Measurements from ENCODE around the gene LAPTM5. TPM values are rescaled to one million over a fixed set of nuclear protein-coding genes. Genes with fewer than 3 reads are reported as not detected.

The LAPTM5 gene
- total RNA-seq, 1 experiment from 2014 or later = not detected

DNA sequence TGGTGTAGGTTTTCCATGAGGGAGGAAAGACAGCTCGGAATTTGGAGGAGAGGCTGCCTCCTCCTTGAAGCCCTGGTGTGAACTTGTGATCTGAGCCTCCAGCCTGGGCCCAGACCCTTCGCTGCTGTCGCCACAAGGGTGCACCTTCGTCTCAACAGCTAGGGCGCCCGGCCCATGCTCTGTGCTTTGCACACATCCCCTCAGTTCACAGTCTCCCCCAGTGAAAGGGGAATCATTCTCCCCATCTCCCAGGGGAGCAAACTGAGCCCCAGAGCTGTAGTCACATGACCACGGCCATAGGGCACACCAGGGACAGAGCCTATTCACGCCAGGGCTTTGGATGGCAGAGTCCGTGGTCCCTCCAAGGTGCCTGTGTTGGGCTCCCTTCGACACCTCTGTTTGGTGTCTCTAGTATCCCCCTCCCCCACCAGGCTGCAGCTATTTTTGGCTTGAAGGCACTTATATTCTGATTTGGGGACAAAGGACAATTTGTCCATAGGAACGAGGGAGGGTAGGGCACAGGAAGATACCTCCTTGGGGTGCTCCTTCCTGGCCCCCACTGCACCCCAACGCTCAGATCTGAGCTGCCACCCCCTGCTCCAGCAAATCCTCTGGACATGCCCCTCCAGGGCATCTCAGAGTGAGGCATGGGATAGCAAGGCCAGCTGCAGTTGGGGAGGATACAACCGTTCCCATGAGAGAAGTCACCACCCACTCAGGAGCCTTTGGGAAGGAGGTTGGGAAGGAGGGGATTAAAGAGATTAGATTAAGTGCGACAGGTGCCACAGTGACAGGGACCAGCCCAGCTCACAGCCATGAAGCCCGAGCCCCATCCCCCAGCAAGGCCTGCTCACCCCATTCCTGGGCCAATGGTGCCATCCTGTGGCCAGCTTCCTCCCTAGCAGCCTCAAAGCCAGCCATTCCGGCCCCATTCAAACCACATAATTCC is 49.9 kb downstream of the LAPTM5 start:
- CTCF ChIA-PET = interaction anchor here (0.6 to 1.6 kb wide), 9 partner anchors 138 to 1827 kb away, joined by 3 to 7 read pairs (median 4); no protein-coding TSS in a partner anchor
- intact Hi-C loops (cut with micrococcal nuclease; ENCODE audit: unreplicated experiment) = loop anchor here (5.0 to 10.0 kb wide), 3 partner anchors 603 to 1203 kb away; no protein-coding TSS in a partner anchor
- H3K9me3 Mint-ChIP-seq (ENCODE audit: low read depth, unreplicated experiment) = no peaks in the 10 kb centered on the region
- no peak overlapping the region for H3K4me3 Mint-ChIP-seq (ENCODE audit: low read depth, unreplicated experiment)
- TF ChIP-seq, protein P1, sequence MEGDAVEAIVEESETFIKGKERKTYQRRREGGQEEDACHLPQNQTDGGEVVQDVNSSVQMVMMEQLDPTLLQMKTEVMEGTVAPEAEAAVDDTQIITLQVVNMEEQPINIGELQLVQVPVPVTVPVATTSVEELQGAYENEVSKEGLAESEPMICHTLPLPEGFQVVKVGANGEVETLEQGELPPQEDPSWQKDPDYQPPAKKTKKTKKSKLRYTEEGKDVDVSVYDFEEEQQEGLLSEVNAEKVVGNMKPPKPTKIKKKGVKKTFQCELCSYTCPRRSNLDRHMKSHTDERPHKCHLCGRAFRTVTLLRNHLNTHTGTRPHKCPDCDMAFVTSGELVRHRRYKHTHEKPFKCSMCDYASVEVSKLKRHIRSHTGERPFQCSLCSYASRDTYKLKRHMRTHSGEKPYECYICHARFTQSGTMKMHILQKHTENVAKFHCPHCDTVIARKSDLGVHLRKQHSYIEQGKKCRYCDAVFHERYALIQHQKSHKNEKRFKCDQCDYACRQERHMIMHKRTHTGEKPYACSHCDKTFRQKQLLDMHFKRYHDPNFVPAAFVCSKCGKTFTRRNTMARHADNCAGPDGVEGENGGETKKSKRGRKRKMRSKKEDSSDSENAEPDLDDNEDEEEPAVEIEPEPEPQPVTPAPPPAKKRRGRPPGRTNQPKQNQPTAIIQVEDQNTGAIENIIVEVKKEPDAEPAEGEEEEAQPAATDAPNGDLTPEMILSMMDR (IDR thresholded peaks at IDR 0.05; ENCODE audit: unreplicated experiment) = peak; percentile 94
- no peaks in the 10 kb centered on the region for H3K27me3 Mint-ChIP-seq (ENCODE audit: unreplicated experiment)
- no TSS peak for BruUV-seq (replicated peaks)
- H3K27ac Mint-ChIP-seq (ENCODE audit: unreplicated experiment) = no peak overlapping the region
- H3K36me3 Mint-ChIP-seq (ENCODE audit: insufficient read depth, unreplicated experiment) = no peaks in the 10 kb centered on the region
- peak; percentile 84 for DNase-seq
- no peaks in the 10 kb centered on the region for H3K4me1 Mint-ChIP-seq (ENCODE audit: low read depth, unreplicated experiment)

DNA sequence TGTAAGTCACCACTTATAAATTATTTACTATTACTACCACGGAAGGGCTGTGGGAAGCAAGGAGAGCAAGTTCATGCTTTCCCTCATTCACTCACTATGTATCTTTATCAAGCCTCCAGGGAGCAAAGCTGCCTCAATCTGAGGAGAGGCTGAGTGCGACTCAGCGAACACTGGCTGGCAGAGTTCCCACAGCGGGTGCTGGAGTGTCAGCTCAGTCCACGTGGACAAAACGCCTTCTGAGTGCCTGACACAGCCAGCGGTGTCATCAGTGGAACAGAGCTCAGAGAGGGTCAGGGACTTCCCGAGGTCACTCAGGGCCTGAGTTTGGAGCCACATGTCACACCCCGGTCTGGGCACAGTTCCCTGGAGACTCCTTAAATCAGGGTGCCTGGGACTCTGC is 51.0 kb downstream of the LAPTM5 start:
- Mint-ChIP-seq H3K9me3 (ENCODE audit: low read depth, unreplicated experiment) (no peaks in the 10 kb centered on the region), H3K27me3 (ENCODE audit: unreplicated experiment) (no peaks in the 10 kb centered on the region), H3K27ac (ENCODE audit: unreplicated experiment) (no peak overlapping the region), H3K4me1 (ENCODE audit: low read depth, unreplicated experiment) (no peaks in the 10 kb centered on the region), H3K36me3 (ENCODE audit: insufficient read depth, unreplicated experiment) (no peaks in the 10 kb centered on the region), H3K4me3 (ENCODE audit: low read depth, unreplicated experiment) (no peak overlapping the region)
- CTCF ChIA-PET = no interaction called here
- no peak for DNase-seq
- intact Hi-C loops (cut with micrococcal nuclease; ENCODE audit: unreplicated experiment) = loop anchor here (5.0 to 10.0 kb wide), 3 partner anchors 602 to 1202 kb away; no protein-coding TSS in a partner anchor
- TF ChIP-seq, protein P1 (IDR thresholded peaks at IDR 0.05; ENCODE audit: unreplicated experiment) = no peak
- BruUV-seq (replicated peaks) = no TSS peak

DNA sequence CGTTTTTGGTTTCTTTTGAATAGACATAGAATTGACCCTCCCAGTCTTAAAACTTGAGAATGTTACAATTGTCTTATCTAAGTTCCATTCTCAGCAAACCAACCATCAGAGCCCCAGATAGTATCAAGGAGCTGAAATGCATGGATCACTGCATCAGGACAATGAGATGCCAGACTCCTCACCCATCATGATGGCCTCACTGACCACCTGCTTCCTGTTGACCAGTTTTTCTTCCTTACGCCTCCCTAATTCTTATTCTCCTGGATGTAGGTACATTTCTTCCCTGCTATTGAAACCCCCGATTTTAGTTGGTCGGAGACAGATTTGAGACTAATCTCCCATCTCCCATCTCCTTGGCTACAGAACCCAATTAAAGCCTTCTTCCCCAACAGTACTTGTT is 51.9 kb downstream of the LAPTM5 start:
- Mint-ChIP-seq H3K9me3 (ENCODE audit: low read depth, unreplicated experiment) (no peaks in the 10 kb centered on the region), H3K36me3 (ENCODE audit: insufficient read depth, unreplicated experiment) (no peaks in the 10 kb centered on the region), H3K27ac (ENCODE audit: unreplicated experiment) (no peak overlapping the region), H3K4me1 (ENCODE audit: low read depth, unreplicated experiment) (no peaks in the 10 kb centered on the region), H3K4me3 (ENCODE audit: low read depth, unreplicated experiment) (no peak overlapping the region), H3K27me3 (ENCODE audit: unreplicated experiment) (no peaks in the 10 kb centered on the region)
- TF ChIP-seq, protein P1 (IDR thresholded peaks at IDR 0.05; ENCODE audit: unreplicated experiment) = no peak
- DNase-seq = no peak
- CTCF ChIA-PET = no interaction called here
- BruUV-seq (replicated peaks) = no TSS peak
- intact Hi-C loops (cut with micrococcal nuclease; ENCODE audit: unreplicated experiment) = loop anchor here (5.0 to 10.0 kb wide), 3 partner anchors 601 to 1201 kb away; no protein-coding TSS in a partner anchor

DNA sequence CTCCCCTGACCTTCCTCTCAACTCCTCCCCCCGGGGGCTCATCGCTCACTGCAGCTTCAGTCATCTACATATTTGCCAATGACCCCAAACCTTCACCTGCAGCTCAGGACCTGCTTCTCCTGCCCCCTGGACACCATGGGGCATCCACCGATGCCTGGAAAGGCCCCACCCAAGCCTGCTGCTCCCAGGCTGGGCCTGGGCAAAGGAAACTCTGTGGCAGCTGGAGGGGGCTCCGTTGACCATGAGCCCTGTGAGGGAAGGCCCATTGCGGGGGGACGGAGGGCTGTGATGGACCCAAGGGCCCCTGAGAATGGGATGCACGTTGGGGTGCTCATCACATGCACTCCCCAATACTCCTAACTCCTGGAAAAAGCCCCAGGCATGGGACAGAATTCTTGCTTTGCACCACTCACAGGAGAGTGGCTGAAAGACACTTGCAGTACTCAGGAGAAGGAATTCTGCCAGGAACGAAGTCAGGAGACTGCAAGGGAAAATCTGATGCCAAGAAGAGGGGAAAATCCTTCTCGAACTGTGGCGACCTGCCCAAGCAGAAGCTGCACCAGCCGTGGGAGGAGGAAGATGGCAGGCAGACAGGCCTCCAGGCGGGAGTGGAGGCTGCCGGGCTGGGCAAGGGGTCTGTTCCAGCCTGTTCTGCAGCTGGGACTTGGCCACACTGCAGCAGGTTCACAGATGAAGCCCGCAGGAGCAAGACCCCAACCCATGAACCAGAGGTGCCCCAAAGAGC is 52.6 kb downstream of the LAPTM5 start:
- Mint-ChIP-seq H3K27ac (ENCODE audit: unreplicated experiment) (no peak overlapping the region), H3K27me3 (ENCODE audit: unreplicated experiment) (no peaks in the 10 kb centered on the region), H3K4me1 (ENCODE audit: low read depth, unreplicated experiment) (no peaks in the 10 kb centered on the region), H3K4me3 (ENCODE audit: low read depth, unreplicated experiment) (no peak overlapping the region), H3K36me3 (ENCODE audit: insufficient read depth, unreplicated experiment) (no peaks in the 10 kb centered on the region), H3K9me3 (ENCODE audit: low read depth, unreplicated experiment) (no peaks in the 10 kb centered on the region)
- DNase-seq = no peak
- TF ChIP-seq, protein P1 (IDR thresholded peaks at IDR 0.05; ENCODE audit: unreplicated experiment) = no peak
- intact Hi-C loops (cut with micrococcal nuclease; ENCODE audit: unreplicated experiment) = loop anchor here (5.0 to 10.0 kb wide), 3 partner anchors 600 to 1200 kb away; no protein-coding TSS in a partner anchor
- CTCF ChIA-PET = no interaction called here
- no TSS peak for BruUV-seq (replicated peaks)
